Sigmoid colon (tissue), 4 donors: Measurements from ENCODE around the gene TNFAIP8L3.

ENCODE experiments used
- EP300 ChIP-seq, 4 donors: sonication (generic); formaldehyde crosslinking; IDR thresholded peaks; one replicate each; pipeline ENCODE4 v1.6.1; 2017; ENCODE audit warnings: antibody characterized with exemption in 4 of 4
- POLR2A ChIP-seq, 2 donors: fragments of 450-650 bp; IDR thresholded peaks; one replicate each; pipeline ENCODE4 v1.6.1; 2016; ENCODE audit warnings: antibody characterized with exemption in 2 of 2, mild to moderate bottlenecking in 2 of 2, moderate library complexity in 2 of 2
- TF ChIP-seq, protein P1 (sequence below), 4 experiments: fragments of 450-650 bp in 3 of 4; fragments of 200-600 bp in 1 of 4; IDR thresholded peaks; one replicate each; pipeline ENCODE4 v1.5.1; 2016 to 2019; ENCODE audit warnings: antibody characterized with exemption in 4 of 4, mild to moderate bottlenecking in 3 of 4, moderate library complexity in 2 of 4

- TF ChIP-seq, protein P1, sequence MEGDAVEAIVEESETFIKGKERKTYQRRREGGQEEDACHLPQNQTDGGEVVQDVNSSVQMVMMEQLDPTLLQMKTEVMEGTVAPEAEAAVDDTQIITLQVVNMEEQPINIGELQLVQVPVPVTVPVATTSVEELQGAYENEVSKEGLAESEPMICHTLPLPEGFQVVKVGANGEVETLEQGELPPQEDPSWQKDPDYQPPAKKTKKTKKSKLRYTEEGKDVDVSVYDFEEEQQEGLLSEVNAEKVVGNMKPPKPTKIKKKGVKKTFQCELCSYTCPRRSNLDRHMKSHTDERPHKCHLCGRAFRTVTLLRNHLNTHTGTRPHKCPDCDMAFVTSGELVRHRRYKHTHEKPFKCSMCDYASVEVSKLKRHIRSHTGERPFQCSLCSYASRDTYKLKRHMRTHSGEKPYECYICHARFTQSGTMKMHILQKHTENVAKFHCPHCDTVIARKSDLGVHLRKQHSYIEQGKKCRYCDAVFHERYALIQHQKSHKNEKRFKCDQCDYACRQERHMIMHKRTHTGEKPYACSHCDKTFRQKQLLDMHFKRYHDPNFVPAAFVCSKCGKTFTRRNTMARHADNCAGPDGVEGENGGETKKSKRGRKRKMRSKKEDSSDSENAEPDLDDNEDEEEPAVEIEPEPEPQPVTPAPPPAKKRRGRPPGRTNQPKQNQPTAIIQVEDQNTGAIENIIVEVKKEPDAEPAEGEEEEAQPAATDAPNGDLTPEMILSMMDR (IDR thresholded peaks at IDR 0.05), result no peak
- TF ChIP-seq EP300 (IDR thresholded peaks at IDR 0.05), result no peak
- no peak for TF ChIP-seq POLR2A (IDR thresholded peaks at IDR 0.05)
These were observed 78.1 kb downstream of the TNFAIP8L3 start for GRCh38 chr15:51016615-51017014.
